ENCODE measurements around the gene BTBD16.

GRCh38 chr10:122359621-122360020, 88.5 kb downstream of the BTBD16 start:
- TF ChIP-seq YY1 (IDR thresholded peaks at IDR 0.05; ENCODE audit: insufficient read depth, insufficient read length) (no peak), SUZ12 (IDR thresholded peaks at IDR 0.05; ENCODE audit: extremely low read depth, insufficient read depth, insufficient read length) (no peak)
